GM19395 (cell line): ENCODE measurements around the gene CTNNA2.
"Not testable (repeated sequence)": the region's sequence is repeated elsewhere in the genome, so short reads cannot be mapped to it uniquely, and the experiment has no call there.

Experiments used
- ATAC-seq: cut with Tn5 transposase; IDR thresholded peaks from one replicate; pipeline ENCODE4 v1.9.1; 2021; ENCODE audit warnings: mild to moderate bottlenecking, moderate library complexity; ENCODE audit not compliant: unreplicated experiment

The CTNNA2 gene

DNA sequence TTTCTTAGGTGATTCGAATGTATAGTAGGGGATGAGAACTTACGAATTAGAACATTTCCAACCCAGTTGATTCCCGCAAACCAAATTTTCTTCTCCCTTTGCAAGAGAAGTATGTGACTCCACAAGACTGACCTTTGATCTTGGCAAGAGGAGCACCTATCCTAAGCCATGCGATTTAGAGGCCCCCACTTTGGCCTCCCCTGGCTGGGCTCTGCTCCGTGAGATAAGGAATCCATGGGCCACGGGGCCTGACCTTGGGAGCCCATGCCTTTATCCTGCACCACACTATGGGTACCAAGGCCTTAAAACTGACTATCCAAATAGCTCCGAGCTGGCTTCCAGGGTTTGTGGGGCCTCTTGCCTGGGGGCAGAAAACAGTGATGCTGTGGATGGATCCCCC is 656.0 kb downstream of the CTNNA2 start:
- no peak for ATAC-seq

DNA sequence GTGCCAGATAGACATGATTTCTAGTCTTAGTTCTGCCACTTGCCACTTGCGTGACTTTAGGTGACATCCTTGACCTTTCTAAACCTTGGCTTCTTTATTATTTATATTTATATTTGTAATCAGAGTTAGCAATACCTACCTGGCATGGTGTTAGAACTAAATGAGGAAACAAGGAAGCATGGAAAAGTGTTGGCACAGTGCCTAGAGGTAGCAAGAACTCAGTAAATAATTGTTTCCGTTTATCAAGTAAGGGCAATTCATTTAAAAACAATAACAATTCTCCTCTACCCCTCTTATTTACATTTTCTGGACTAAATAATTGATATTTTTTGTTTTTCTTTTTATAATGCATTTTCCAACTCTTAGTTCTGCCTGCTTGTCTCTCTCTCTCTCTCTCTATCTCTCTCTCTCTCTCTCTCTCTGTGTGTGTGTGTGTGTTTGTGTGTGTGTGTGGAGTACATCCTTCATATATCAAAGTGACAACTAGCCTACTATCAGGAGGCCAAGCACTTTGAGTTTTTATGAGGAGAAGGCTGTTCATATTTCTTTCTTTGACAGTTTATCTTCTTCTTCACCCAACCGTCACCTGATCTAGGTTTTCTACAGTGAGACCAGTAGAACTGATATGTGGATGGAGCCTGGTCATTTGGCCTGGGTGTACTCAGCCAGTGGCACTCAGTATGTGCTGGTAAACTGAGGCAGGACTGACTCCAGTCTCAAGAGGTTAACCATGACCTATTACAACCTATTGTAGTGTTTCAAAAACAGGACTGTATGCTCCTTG is 657.2 kb downstream of the CTNNA2 start:
- ATAC-seq = no peak

DNA sequence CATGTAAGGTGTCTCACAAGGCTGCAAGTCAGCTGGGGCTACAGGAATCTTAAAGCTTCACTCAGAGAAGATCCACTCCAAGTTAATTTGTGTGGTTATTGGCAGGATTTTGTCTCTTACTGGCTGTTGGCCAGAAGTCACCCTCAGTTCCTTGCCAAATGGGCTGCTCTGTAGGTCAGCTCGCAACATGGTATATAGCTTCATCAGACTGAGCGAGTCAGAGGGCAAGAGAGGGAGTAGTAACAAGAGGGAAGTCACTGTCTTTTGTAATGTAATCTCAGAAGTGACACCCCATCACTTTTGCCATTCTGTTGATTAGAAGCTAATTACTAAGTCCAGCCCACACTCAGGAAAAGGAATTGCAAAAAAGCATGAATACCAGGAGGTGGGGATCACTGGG is 672.2 kb downstream of the CTNNA2 start:
- no peak for ATAC-seq

DNA sequence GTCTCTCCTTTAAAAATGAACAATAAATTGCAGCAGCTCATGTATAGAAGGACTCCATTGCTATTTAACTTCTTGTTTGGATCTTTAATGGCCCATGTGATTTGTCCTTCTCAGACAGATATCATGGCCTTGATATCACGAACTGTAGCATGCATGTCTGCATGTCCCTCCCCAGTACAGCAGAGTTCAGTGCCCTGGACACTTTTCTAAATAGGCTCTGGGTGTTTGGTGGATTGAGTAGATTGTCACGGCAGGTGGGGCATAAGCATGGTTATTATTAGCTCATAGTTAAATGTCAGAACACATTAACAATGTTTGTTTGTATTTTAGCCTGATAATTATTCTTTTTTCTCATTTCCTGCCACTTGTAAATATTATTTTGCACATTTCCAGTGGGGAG is 673.4 kb downstream of the CTNNA2 start:
- no peak for ATAC-seq

GRCh38 chr2:80187156-80187555 is 674.3 kb downstream of the CTNNA2 start:
- ATAC-seq = no peak

GRCh38 chr2:80190166-80190565 is 677.3 kb downstream of the CTNNA2 start:
- no peak for ATAC-seq

DNA sequence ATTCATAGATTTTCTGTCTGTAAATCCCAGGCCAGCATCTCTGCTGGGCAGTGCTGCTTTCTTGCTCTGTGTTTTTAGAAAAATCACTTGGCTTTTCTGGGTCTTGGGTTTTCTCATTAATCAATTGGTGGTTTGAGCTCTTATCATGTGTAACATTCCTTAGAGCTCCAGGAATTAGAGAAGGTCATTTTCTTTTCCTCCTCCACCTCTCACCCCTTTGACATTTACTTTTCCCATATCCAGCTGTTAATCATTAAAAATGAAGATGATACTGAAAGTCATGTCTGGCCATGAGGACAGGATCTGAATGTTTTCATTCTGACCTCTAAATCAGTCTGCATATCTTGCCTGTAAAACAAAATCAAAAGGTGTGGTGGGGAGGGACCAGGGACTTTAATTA is 680.7 kb downstream of the CTNNA2 start:
- ATAC-seq = no peak

DNA sequence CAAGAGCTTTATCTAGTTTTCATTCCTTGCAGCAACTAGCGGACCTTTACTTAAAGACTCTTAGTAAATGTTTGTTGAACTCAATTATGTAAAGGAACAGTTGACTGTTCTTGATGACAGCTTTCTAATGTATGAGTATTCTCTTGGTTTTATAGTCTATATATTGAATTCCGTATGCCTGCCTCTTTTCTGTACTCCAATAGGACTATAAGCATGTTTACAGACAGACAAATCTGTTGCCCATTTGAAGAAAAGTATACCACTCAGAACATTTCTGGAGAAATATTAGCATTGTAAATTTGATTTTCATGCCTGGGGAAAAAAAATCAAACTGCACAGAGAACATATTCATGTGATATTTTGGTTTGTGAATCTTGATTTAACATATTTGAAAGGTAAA is 682.2 kb downstream of the CTNNA2 start:
- no peak for ATAC-seq

DNA sequence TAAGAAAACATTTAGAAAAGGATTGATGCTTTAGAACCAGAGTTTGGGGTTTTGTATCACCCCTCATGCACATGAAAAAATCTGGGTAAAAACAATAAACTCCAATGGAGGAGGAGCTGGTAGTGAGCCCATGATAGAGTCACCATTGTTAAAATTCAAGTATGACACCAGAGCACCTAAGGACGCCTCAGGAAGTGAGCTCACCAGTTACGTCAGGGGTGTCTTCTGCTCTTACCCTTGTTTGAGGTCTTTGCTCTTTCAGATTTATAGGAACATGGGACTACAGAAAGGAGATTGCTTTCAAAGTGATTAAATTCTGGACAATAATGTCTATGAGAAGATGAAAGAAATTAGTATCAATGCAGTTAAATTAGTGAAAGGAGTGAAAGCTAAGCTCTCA is 685.2 kb downstream of the CTNNA2 start:
- no peak for ATAC-seq

- no peak for ATAC-seq
Observed at GRCh38 chr2:80199504-80199903, 686.7 kb downstream of the CTNNA2 start.

- not testable (repeated sequence) for ATAC-seq
Observed at GRCh38 chr2:80203929-80204328, 691.1 kb downstream of the CTNNA2 start.

- no peak for ATAC-seq
Observed at GRCh38 chr2:80205498-80205897, 692.6 kb downstream of the CTNNA2 start.

DNA sequence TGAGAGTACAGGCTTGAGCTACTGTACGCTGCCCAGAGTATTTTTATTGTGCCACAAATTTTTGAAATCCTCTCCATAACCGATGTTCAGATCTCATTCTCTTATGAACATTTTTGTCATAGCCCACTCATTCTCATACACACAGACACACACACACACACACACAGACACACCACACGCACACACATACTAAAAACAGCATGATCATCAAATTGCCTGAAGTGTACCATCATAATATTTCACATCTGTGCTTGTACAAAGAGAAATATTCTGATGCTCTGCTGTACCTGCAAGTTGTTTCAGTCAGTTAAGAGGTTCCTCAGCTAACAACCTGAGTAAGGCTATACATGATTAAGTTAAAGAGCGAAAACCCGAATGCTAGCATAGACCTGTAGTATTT is 696.6 kb downstream of the CTNNA2 start:
- no peak for ATAC-seq

- no peak for ATAC-seq
Observed at GRCh38 chr2:80217446-80217845, 704.6 kb downstream of the CTNNA2 start.

GRCh38 chr2:80222644-80223043 is 709.8 kb downstream of the CTNNA2 start:
- no peak for ATAC-seq

- ATAC-seq = no peak
Observed at GRCh38 chr2:80231421-80231820, 718.6 kb downstream of the CTNNA2 start.

- no peak for ATAC-seq
Observed at GRCh38 chr2:80233333-80233732, 720.5 kb downstream of the CTNNA2 start.

- ATAC-seq = no peak
Observed at GRCh38 chr2:80238692-80239469, 726.0 kb downstream of the CTNNA2 start.

- no peak for ATAC-seq
Observed at GRCh38 chr2:80242355-80242910, 729.6 kb downstream of the CTNNA2 start.

- ATAC-seq = no peak
Observed at GRCh38 chr2:80244905-80245584, 732.2 kb downstream of the CTNNA2 start.

GRCh38 chr2:80246534-80246933 is 733.7 kb downstream of the CTNNA2 start:
- ATAC-seq = no peak
